NCI-H748 treated with DMSO at 0.1 percent for 48 hours (cell line): ENCODE results near the gene ELOVL6.

Source experiments
- DNase-seq: peaks from one replicate; lab custom pipeline; 2025; lab: John Stamatoyannopoulos, UW

Gene ELOVL6

DNA sequence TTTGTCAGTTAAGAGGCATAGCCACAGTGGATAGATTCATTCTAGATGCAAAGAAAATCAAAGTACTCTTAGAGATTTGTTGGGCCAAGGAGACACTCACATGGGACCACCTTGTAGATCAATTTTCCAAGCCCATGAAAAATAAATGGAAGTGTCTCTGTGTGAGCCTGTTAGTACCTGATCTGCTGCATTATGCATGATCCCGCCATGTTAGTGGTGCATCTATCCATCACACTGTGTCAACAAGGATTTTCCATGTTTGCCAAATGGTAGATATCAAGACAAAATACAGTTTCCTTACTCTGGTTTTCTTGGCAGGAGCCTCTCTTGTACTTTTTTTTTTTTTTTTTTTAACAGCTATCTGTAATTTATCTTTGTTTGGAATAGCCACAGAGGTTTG is 173.4 kb downstream of the ELOVL6 start:
- no peak for DNase-seq

DNA sequence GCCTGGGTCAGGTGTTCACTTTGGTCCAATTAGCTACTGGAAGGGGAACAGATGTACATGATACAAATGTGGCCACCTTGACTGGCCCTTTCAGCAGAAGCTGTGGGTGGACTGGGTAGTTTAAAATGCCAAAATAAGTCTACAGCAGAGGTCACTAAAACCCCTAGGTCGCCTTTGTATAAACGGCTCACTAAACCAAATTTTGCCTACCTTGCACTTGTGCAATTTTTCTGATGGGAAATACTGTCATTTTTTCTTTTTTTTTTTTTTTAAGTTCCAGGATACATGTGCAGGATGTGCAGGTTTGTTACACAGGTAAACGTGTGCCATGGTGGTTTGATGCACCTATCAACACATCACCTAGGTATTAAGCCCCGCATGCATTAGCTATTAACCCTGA is 176.0 kb downstream of the ELOVL6 start:
- no peak for DNase-seq

GRCh38 chr4:110020646-110021443 is 177.6 kb downstream of the ELOVL6 start:
- DNase-seq = no peak

GRCh38 chr4:110020139-110020538 is 178.3 kb downstream of the ELOVL6 start:
- no peak for DNase-seq

DNA sequence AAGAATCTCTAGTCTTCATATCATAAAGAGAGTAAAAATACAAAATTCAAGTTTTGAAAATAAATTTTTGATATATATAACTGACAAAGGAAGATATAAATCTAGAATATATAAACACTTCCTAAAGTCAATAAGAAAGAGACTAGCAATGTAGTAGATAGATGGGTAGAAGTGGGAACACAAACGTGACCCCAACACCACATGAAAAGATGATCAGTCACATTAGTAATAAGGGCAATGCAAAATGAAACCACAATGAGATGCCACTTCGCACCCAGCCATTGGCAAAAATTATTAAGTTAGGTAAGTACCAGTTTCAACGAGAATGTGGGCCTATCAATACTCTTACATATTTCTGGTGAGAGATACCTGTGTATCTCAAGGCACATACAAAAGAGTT is 179.3 kb downstream of the ELOVL6 start:
- no peak for DNase-seq

- no peak for DNase-seq
These were observed 184.2 kb downstream of the ELOVL6 start for GRCh38 chr4:110014233-110014632.

DNA sequence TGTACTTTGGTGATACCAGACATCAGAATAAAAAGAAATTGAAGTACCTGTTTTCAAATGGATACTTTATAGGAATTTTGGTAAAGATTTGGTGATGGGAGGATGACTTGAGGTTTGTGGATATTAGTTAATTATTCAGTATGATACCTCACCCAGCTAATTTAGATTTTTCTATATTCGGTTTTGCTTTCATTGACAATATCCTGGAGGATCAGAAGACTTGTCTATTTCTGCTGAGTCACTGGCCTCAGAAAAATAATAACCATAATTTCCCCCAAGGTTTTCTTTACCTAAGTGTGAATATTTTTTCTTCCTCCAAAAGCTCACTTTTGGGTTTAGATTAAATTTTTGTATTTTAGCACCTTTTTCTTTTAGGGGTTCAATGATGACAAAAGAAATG is 185.5 kb downstream of the ELOVL6 start:
- DNase-seq = no peak

GRCh38 chr4:110010797-110011196 is 187.6 kb downstream of the ELOVL6 start:
- DNase-seq = no peak

DNA sequence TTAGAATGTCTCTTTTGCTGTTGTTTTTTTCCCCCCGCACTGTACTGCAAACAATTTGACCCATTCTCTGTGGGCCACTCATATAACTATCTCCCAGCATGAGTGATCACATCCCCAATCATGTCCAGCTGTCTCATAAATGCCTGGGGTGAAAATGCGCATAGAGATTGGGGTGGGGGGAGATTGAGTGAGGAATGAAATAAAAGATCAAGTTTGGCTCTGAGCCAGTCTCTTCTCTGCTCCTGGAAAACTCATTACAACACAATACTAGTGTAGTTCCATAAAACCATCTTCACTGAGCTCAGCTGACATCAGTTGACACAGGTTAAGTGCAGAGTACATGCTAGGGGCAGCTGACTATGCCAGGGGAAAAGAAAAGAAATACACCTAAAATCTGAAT is 188.9 kb downstream of the ELOVL6 start:
- DNase-seq = peak; percentile 67

DNA sequence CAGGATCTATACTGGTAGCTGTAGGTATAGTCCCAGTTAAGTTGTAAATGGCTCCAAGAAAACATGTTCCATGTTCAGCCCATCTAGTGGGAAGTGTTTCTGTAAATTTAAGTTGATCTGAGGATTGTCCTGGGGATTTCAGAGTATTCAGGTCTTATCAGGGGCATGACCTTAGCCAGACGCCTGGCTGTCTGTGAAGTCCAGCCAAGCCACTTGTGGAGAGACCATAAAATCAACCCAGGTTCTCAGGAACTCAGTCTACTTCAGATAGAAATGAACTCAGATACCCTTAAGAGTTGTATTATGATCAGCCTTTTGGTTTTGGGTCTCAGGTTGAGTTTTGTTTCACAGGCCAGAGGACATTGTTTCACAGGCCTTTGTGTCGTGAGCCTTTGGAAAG is 189.9 kb downstream of the ELOVL6 start:
- DNase-seq = no peak

DNA sequence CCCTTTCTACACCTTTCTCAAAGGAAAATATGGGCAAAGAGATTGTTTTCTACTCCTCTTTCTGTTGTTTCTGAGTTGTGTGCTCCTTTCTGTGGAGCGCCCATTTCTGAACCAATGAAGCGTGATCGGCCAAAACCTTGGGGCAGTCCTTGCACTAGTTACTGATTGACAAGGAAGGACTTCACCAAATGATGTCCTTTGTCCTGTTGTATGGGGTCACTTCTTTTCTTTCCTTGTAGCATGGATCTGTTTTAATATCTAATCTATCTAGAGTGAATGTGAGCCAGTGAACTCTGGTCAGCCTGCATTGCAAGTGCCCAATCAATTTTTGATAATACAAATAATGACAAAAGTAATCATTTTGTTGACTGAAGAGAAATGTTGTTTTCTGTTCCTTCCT is 191.2 kb downstream of the ELOVL6 start:
- DNase-seq = no peak

- DNase-seq = peak; percentile 39
These were observed 192.9 kb downstream of the ELOVL6 start for GRCh38 chr4:110005461-110006056.

- DNase-seq = no peak
These were observed 193.9 kb downstream of the ELOVL6 start for GRCh38 chr4:110004556-110004955.

- no peak for DNase-seq
These were observed 194.8 kb downstream of the ELOVL6 start for GRCh38 chr4:110003401-110004187.

- no peak for DNase-seq
These were observed 196.1 kb downstream of the ELOVL6 start for GRCh38 chr4:110002326-110002725.

GRCh38 chr4:109999585-109999912 is 198.9 kb downstream of the ELOVL6 start:
- DNase-seq = no peak

DNA sequence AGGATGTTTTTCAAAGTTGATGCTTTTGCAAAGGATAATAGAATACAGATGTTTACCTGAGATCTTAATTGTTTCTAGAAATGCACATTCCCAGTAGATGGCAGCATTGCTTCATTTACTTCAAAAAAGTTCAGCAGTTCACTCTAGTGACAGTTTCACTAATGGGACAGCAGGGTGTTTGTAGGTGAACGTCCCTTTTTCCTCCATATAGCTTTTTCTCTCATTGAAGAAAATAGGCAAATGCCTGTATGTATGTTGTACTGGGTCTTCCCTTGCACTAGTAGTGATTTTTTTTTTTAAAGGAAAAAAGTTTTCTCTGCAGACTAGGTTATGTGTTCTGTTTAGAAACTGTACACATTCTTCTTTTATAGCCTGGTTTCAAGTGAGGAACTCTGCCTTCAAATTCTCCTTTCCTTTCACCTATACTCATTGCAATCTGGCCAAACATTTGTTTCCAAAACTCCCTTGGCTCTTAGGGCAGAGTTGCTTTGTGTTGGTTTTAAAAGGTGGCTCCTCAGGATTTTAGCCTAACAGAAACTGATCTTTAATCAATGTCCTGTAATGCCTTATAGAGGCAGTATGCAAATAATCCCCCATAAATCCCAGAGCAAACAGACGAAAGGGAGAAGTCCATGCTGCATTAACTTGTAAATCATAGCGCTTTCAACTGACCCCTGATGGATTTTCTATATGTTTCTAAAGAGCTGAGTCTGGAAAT is 199.4 kb downstream of the ELOVL6 start:
- DNase-seq = peak; percentile 40

DNA sequence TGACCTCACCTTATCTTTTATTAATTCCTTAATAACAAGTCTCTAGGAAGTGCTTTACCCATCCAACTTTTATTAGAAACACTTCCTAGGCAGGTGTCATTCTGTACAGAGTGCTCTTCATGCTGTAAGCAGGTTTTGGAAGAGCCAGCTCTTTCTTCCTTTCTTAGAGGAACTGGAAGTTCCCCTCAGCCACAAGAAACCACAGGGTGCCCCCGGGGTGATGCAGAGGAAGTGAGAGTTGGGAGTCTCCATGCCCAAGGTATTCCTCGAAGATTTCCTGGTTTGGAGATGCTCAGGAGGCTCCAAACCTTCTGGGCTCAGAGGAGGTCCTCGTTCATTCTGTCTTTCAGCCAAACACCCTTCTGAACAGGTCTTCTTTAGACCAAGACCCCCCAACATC is 201.9 kb downstream of the ELOVL6 start:
- DNase-seq = no peak
